SK-N-SH (cell line): Measurements from ENCODE around the gene CHPF2.

Experiments used
- GABPA ChIP-seq: IDR thresholded peaks from 2 replicates; pipeline ENCODE4 v1.4.0; 2012; ENCODE audit warnings: low read depth, mild to moderate bottlenecking
- GATA2 ChIP-seq: sonication (generic); formaldehyde crosslinking; IDR thresholded peaks from 2 replicates; pipeline ENCODE4 v1.5.0; 2020; ENCODE audit warnings: mild to moderate bottlenecking, missing genetic modification reagents
- NFIC ChIP-seq: IDR thresholded peaks from 2 replicates; pipeline ENCODE4 v1.4.0; 2012; ENCODE audit warnings: borderline replicate concordance
- TF ChIP-seq, protein P1 (sequence below): fragments of 200-600 bp; sonication (generic); IDR thresholded peaks from 2 replicates; pipeline ENCODE4 v1.6.1; 2017; ENCODE audit warnings: antibody characterized with exemption, mild to moderate bottlenecking, moderate library complexity

- TF ChIP-seq, protein P1, sequence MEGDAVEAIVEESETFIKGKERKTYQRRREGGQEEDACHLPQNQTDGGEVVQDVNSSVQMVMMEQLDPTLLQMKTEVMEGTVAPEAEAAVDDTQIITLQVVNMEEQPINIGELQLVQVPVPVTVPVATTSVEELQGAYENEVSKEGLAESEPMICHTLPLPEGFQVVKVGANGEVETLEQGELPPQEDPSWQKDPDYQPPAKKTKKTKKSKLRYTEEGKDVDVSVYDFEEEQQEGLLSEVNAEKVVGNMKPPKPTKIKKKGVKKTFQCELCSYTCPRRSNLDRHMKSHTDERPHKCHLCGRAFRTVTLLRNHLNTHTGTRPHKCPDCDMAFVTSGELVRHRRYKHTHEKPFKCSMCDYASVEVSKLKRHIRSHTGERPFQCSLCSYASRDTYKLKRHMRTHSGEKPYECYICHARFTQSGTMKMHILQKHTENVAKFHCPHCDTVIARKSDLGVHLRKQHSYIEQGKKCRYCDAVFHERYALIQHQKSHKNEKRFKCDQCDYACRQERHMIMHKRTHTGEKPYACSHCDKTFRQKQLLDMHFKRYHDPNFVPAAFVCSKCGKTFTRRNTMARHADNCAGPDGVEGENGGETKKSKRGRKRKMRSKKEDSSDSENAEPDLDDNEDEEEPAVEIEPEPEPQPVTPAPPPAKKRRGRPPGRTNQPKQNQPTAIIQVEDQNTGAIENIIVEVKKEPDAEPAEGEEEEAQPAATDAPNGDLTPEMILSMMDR, result no peak
- TF ChIP-seq GATA2 (no peak), GABPA (no peak), NFIC (no peak)
Observed at GRCh38 chr7:151249732-151250072, 17.4 kb downstream of the CHPF2 start.
